GM06990 (cell line): ENCODE measurements around the gene RNF144A.

Experiments
- DNase-seq: peaks from one replicate; pipeline ENCODE4 v3.0.0-alpha.2; 2011; ENCODE audit not compliant: insufficient read length; ENCODE audit errors: extremely low read depth
- H3K27me3 ChIP-seq: replicated peaks from 2 replicates; pipeline ENCODE4 v1.6.0; 2011; ENCODE audit warnings: low read length; ENCODE audit not compliant: control insufficient read depth, insufficient read depth
- H3K36me3 ChIP-seq: 2 replicates; pipeline ENCODE4 v1.5.1; 2011; ENCODE audit warnings: low read length; ENCODE audit not compliant: control insufficient read depth, insufficient read depth
- H3K4me3 ChIP-seq: replicated peaks from 2 replicates; pipeline ENCODE4 v1.5.1; 2011; ENCODE audit warnings: low read depth, mild to moderate bottlenecking, control low read depth, low read length
- CTCF ChIP-seq: IDR thresholded peaks from 2 replicates; pipeline ENCODE4 v1.5.1; 2011; ENCODE audit warnings: low read length, control low read depth, mild to moderate bottlenecking, inconsistent platforms; ENCODE audit not compliant: insufficient read depth, poor library complexity, severe bottlenecking

RNF144A gene

GRCh38 chr2:6951046-6951445, 33.8 kb downstream of the RNF144A start:
- Histone ChIP-seq H3K27me3 (no peaks in the 10 kb centered on the region), H3K4me3 (no peak overlapping the region), H3K36me3 (no peaks in the 10 kb centered on the region)
- TF ChIP-seq CTCF, result no peak
- DNase-seq, result no peak

GRCh38 chr2:6952101-6952500, 34.9 kb downstream of the RNF144A start:
- TF ChIP-seq CTCF, result no peak
- no peak for DNase-seq
- H3K27me3 ChIP-seq, result no peaks in the 10 kb centered on the region
- H3K36me3 ChIP-seq, result no peaks in the 10 kb centered on the region
- no peak overlapping the region for H3K4me3 ChIP-seq

- Histone ChIP-seq H3K36me3 (no peaks in the 10 kb centered on the region), H3K4me3 (no peak overlapping the region), H3K27me3 (no peaks in the 10 kb centered on the region)
- no peak for DNase-seq
- TF ChIP-seq CTCF, result no peak
These were observed 37.4 kb downstream of the RNF144A start for GRCh38 chr2:6954586-6954985.

GRCh38 chr2:6955511-6956136, 38.4 kb downstream of the RNF144A start:
- Histone ChIP-seq H3K36me3 (no peaks in the 10 kb centered on the region), H3K27me3 (no peaks in the 10 kb centered on the region), H3K4me3 (no peak overlapping the region)
- DNase-seq, result no peak
- TF ChIP-seq CTCF, result no peak

GRCh38 chr2:6956566-6956965, 39.4 kb downstream of the RNF144A start:
- Histone ChIP-seq H3K36me3 (no peaks in the 10 kb centered on the region), H3K27me3 (no peaks in the 10 kb centered on the region), H3K4me3 (no peak overlapping the region)
- no peak for TF ChIP-seq CTCF
- no peak for DNase-seq
